Neural cell (in vitro differentiated cells): Measurements from ENCODE around the gene BCAT1.

Source experiments
- POLR2AphosphoS5 ChIP-seq: IDR thresholded peaks from 2 replicates; pipeline ENCODE4 v1.6.1; 2012
- RAD21 ChIP-seq: fragments of 450-650 bp; conservative IDR thresholded peaks from 2 replicates; pipeline ENCODE4 v1.6.1; 2014; ENCODE audit warnings: antibody characterized with exemption, mild to moderate bottlenecking, moderate library complexity
- SMC3 ChIP-seq: fragments of 450-650 bp; conservative IDR thresholded peaks from 2 replicates; pipeline ENCODE4 v1.6.1; 2014; ENCODE audit warnings: antibody characterized with exemption, mild to moderate bottlenecking, moderate library complexity; ENCODE audit not compliant: poor library complexity
- TF ChIP-seq, protein P1 (sequence below): fragments of 450-650 bp; IDR thresholded peaks from 2 replicates; pipeline ENCODE4 v1.5.1; 2014; ENCODE audit warnings: antibody characterized with exemption, mild to moderate bottlenecking, moderate library complexity; ENCODE audit not compliant: poor library complexity, severe bottlenecking
- TF ChIP-seq, protein P2 (sequence below): IDR thresholded peaks from 2 replicates; pipeline ENCODE4 v1.6.1; 2012; ENCODE audit warnings: borderline replicate concordance

DNA sequence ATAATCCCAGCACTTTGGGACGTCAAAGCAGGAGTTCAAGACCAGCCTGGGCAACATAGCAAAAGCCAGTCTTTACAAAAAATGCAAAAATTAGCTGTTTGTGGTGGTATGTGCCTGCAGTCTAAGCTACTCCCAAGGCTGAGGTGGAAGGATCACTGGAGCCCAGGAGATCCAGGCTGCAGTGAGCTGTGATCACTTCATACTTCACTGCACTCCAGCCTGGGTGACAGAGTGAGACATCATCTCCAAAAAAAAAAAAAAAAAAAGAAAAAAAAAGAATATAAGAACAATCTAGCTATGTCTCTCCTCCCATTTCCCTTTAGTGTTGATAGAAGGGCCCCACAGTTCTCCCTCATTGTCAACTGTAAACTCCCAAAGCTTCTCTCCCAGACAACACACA is 3.5 kb upstream of the BCAT1 start:
- TF ChIP-seq, protein P1, sequence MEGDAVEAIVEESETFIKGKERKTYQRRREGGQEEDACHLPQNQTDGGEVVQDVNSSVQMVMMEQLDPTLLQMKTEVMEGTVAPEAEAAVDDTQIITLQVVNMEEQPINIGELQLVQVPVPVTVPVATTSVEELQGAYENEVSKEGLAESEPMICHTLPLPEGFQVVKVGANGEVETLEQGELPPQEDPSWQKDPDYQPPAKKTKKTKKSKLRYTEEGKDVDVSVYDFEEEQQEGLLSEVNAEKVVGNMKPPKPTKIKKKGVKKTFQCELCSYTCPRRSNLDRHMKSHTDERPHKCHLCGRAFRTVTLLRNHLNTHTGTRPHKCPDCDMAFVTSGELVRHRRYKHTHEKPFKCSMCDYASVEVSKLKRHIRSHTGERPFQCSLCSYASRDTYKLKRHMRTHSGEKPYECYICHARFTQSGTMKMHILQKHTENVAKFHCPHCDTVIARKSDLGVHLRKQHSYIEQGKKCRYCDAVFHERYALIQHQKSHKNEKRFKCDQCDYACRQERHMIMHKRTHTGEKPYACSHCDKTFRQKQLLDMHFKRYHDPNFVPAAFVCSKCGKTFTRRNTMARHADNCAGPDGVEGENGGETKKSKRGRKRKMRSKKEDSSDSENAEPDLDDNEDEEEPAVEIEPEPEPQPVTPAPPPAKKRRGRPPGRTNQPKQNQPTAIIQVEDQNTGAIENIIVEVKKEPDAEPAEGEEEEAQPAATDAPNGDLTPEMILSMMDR, result no peak
- TF ChIP-seq RAD21 (no peak), SMC3 (no peak), POLR2AphosphoS5 (no peak)
- TF ChIP-seq, protein P2, sequence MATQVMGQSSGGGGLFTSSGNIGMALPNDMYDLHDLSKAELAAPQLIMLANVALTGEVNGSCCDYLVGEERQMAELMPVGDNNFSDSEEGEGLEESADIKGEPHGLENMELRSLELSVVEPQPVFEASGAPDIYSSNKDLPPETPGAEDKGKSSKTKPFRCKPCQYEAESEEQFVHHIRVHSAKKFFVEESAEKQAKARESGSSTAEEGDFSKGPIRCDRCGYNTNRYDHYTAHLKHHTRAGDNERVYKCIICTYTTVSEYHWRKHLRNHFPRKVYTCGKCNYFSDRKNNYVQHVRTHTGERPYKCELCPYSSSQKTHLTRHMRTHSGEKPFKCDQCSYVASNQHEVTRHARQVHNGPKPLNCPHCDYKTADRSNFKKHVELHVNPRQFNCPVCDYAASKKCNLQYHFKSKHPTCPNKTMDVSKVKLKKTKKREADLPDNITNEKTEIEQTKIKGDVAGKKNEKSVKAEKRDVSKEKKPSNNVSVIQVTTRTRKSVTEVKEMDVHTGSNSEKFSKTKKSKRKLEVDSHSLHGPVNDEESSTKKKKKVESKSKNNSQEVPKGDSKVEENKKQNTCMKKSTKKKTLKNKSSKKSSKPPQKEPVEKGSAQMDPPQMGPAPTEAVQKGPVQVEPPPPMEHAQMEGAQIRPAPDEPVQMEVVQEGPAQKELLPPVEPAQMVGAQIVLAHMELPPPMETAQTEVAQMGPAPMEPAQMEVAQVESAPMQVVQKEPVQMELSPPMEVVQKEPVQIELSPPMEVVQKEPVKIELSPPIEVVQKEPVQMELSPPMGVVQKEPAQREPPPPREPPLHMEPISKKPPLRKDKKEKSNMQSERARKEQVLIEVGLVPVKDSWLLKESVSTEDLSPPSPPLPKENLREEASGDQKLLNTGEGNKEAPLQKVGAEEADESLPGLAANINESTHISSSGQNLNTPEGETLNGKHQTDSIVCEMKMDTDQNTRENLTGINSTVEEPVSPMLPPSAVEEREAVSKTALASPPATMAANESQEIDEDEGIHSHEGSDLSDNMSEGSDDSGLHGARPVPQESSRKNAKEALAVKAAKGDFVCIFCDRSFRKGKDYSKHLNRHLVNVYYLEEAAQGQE, result no peak
